ENCODE data around the gene RIPPLY1.

Gene RIPPLY1

GRCh38 chrX:106901341-106901740 is 1.8 kb downstream of the RIPPLY1 start (continued):
- TF ChIP-seq ZFP37 (tag by site-specific recombination; IDR thresholded peaks at IDR 0.05) (no peak), ZNF747 (tag by site-specific recombination; IDR thresholded peaks at IDR 0.05) (no peak), SETDB1 (IDR thresholded peaks at IDR 0.05; ENCODE audit: insufficient read length, low read length) (no peak), PRDM6 (tag by site-specific recombination; IDR thresholded peaks at IDR 0.05) (no peak)

- TF ChIP-seq ZNF548 (tag by site-specific recombination; IDR thresholded peaks at IDR 0.05) = no peak
- no peak overlapping the region for H3K27ac ChIP-seq (ENCODE audit: extremely low read depth, low read depth, low read length)
- H3K4me1 ChIP-seq (ENCODE audit: control insufficient read depth, insufficient read depth, low read length) = no peaks in the 10 kb centered on the region; the same call in 1 of the 2 replicates
- ChIA-PET CTCF (interaction anchor here (0.6 to 3.1 kb wide), 8 partner anchors 10 to 532 kb away, joined by 3 to 25 read pairs (median 5); no protein-coding TSS in a partner anchor), POLR2A (no interaction called here)
- H3K9me3 ChIP-seq (ENCODE audit: control insufficient read depth, insufficient read depth, low read depth, low read length) = no peaks in the 10 kb centered on the region
- H3K36me3 ChIP-seq (ENCODE audit: control insufficient read depth in 2 of 2, insufficient read depth in 1 of 2, low read length in 2 of 2) = no peaks in the 10 kb centered on the region
- H3K4me3 ChIP-seq (ENCODE audit: low read depth, low read length) = no peak overlapping the region
Observed at GRCh38 chrX:106899841-106900240, 3.3 kb downstream of the RIPPLY1 start.

- CTCF ChIA-PET = interaction anchor here (0.6 to 3.1 kb wide), 24 partner anchors 10 to 1177 kb away, joined by 3 to 25 read pairs (median 4); no protein-coding TSS in a partner anchor
- POLR2A ChIA-PET = no interaction called here
- no peaks in the 10 kb centered on the region; the same call in 1 of the 2 replicates for H3K4me1 ChIP-seq (ENCODE audit: control insufficient read depth, insufficient read depth, low read length)
- TF ChIP-seq ZNF341 (tag by site-specific recombination; IDR thresholded peaks at IDR 0.05; ENCODE audit: low read depth) = no peak
- TF ChIP-seq ZNF274 (IDR thresholded peaks at IDR 0.05; ENCODE audit: low read length) = no peak
- TF ChIP-seq ZNF274 (tag by site-specific recombination; IDR thresholded peaks at IDR 0.05; ENCODE audit: borderline replicate concordance) = no peak
- TF ChIP-seq SP2 (tag by site-specific recombination; IDR thresholded peaks at IDR 0.05) = no peak
- TF ChIP-seq ZBTB10 (tag by site-specific recombination; IDR thresholded peaks at IDR 0.05) = no peak
- no peak for TF ChIP-seq ZNF148 (tag by site-specific recombination; IDR thresholded peaks at IDR 0.05; ENCODE audit: borderline replicate concordance)
- H3K9me3 ChIP-seq (ENCODE audit: control insufficient read depth, insufficient read depth, low read depth, low read length) = no peaks in the 10 kb centered on the region
- no peak overlapping the region for H3K4me3 ChIP-seq (ENCODE audit: low read depth, low read length)
- H3K27ac ChIP-seq (ENCODE audit: extremely low read depth, low read depth, low read length) = no peak overlapping the region
- no peaks in the 10 kb centered on the region for H3K36me3 ChIP-seq (ENCODE audit: control insufficient read depth in 2 of 2, insufficient read depth in 1 of 2, low read length in 2 of 2)
Observed at GRCh38 chrX:106899276-106899675, 3.9 kb downstream of the RIPPLY1 start.

GRCh38 chrX:106898462-106898861 is 4.7 kb downstream of the RIPPLY1 start:
- CTCF ChIA-PET = interaction anchor here (0.6 to 3.1 kb wide), 28 partner anchors 9 to 1173 kb away, joined by 3 to 25 read pairs (median 4); no protein-coding TSS in a partner anchor

More at GRCh38 chrX:106898462-106898861, 4.7 kb downstream of the RIPPLY1 start:
- POLR2A ChIA-PET = no interaction called here
- H3K4me3 ChIP-seq (ENCODE audit: low read depth, low read length) = no peak overlapping the region
- no peaks in the 10 kb centered on the region; the same call in 1 of the 2 replicates for H3K4me1 ChIP-seq (ENCODE audit: control insufficient read depth, insufficient read depth, low read length)
- no peak overlapping the region for H3K27ac ChIP-seq (ENCODE audit: extremely low read depth, low read depth, low read length)
- no peaks in the 10 kb centered on the region for H3K36me3 ChIP-seq (ENCODE audit: control insufficient read depth in 2 of 2, insufficient read depth in 1 of 2, low read length in 2 of 2)
- no peaks in the 10 kb centered on the region for H3K9me3 ChIP-seq (ENCODE audit: control insufficient read depth, insufficient read depth, low read depth, low read length)
- no peak for TF ChIP-seq ZNF639 (tag by site-specific recombination; IDR thresholded peaks at IDR 0.05)
- peak; percentile 66 for TF ChIP-seq ZNF654 (tag by site-specific recombination; IDR thresholded peaks at IDR 0.05; ENCODE audit: low read depth)
